Measurements from ENCODE around the gene EXOC4. TPM values are rescaled to one million over a fixed set of nuclear protein-coding genes. Genes with fewer than 3 reads are reported as not detected.

Gene EXOC4
- total RNA-seq, 1 experiment from 2014 or later, result 71.0 TPM

GRCh38 chr7:134089446-134089845 is 836.6 kb downstream of the EXOC4 start:
- TF ChIP-seq CTCF (IDR thresholded peaks at IDR 0.05), result no peak
- intact Hi-C loops (cut with micrococcal nuclease; ENCODE audit: unreplicated experiment) (no loop called here), in situ Hi-C loops (cut with HindIII; ENCODE audit: low pct_unique_long_range_greater_than_20kb, low sequenced_read_pairs) (no loop called here)
- no peaks in the 10 kb centered on the region for H3K27me3 ChIP-seq (ENCODE audit: control insufficient read depth, insufficient read depth, low read length)
- no peaks in the 10 kb centered on the region for H3K4me1 ChIP-seq (ENCODE audit: control insufficient read depth, insufficient read depth, low read length)
- H3K27ac ChIP-seq (ENCODE audit: low read length), result no peak overlapping the region
- ATAC-seq, result no peak
- H3K36me3 ChIP-seq (ENCODE audit: control insufficient read depth, insufficient read depth, low read length), result no peaks in the 10 kb centered on the region
- ChIA-PET POLR2A (no interaction called here), CTCF (no interaction called here)
- BruUV-seq (replicated peaks), result no TSS peak
- DNase-seq (ENCODE audit: low read depth, low spot score), result no peak
- H3K4me3 ChIP-seq (ENCODE audit: low read depth in 2 of 2, low read length in 2 of 2), result no peak overlapping the region
- H3K9me3 ChIP-seq (ENCODE audit: control insufficient read depth, insufficient read depth, low read depth, low read length), result peaks cover 28% of the 10 kb centered on the region

- ChIA-PET CTCF (no interaction called here), POLR2A (no interaction called here)
- DNase-seq (ENCODE audit: low read depth, low spot score), result no peak
- Histone ChIP-seq H3K4me1 (ENCODE audit: control insufficient read depth, insufficient read depth, low read length) (no peaks in the 10 kb centered on the region), H3K4me3 (ENCODE audit: low read depth in 2 of 2, low read length in 2 of 2) (no peak overlapping the region), H3K27me3 (ENCODE audit: control insufficient read depth, insufficient read depth, low read length) (no peaks in the 10 kb centered on the region), H3K9me3 (ENCODE audit: control insufficient read depth, insufficient read depth, low read depth, low read length) (peaks cover 6% of the 10 kb centered on the region; the same call in 1 of the 2 replicates), H3K36me3 (ENCODE audit: control insufficient read depth, insufficient read depth, low read length) (no peaks in the 10 kb centered on the region), H3K27ac (ENCODE audit: low read length) (no peak overlapping the region)
- TF ChIP-seq POLR2AphosphoS5 (IDR thresholded peaks at IDR 0.05; ENCODE audit: low read depth, low read length) (no peak), SIN3A (IDR thresholded peaks at IDR 0.05; ENCODE audit: borderline replicate concordance, insufficient read depth, low read depth, low read length) (no peak), REST (IDR thresholded peaks at IDR 0.05; ENCODE audit: insufficient read depth in 1 of 2, low read depth in 2 of 2, low read length in 1 of 2) (no peak), CTCF (IDR thresholded peaks at IDR 0.05) (no peak)
- intact Hi-C loops (cut with micrococcal nuclease; ENCODE audit: unreplicated experiment) (no loop called here), in situ Hi-C loops (cut with HindIII; ENCODE audit: low pct_unique_long_range_greater_than_20kb, low sequenced_read_pairs) (no loop called here)
- BruUV-seq (replicated peaks), result no TSS peak
- ATAC-seq, result no peak
Observed at GRCh38 chr7:134098072-134098471, 845.2 kb downstream of the EXOC4 start.

- no peaks in the 10 kb centered on the region for H3K36me3 ChIP-seq (ENCODE audit: control insufficient read depth, insufficient read depth, low read length)
- H3K27me3 ChIP-seq (ENCODE audit: control insufficient read depth, insufficient read depth, low read length), result no peaks in the 10 kb centered on the region
- H3K4me1 ChIP-seq (ENCODE audit: control insufficient read depth, insufficient read depth, low read length), result no peaks in the 10 kb centered on the region
- H3K27ac ChIP-seq (ENCODE audit: low read length), result no peak overlapping the region
- H3K9me3 ChIP-seq (ENCODE audit: control insufficient read depth, insufficient read depth, low read depth, low read length), result no peaks in the 10 kb centered on the region
- ATAC-seq (no peak), DNase-seq (ENCODE audit: low read depth, low spot score) (no peak)
- no peak overlapping the region for H3K4me3 ChIP-seq (ENCODE audit: low read depth in 2 of 2, low read length in 2 of 2)
- ChIA-PET CTCF (no interaction called here), POLR2A (no interaction called here)
- intact Hi-C loops (cut with micrococcal nuclease; ENCODE audit: unreplicated experiment), result no loop called here
- TF ChIP-seq POLR2AphosphoS5 (IDR thresholded peaks at IDR 0.05; ENCODE audit: low read depth, low read length) (no peak), TCF7L2 (IDR thresholded peaks at IDR 0.05; ENCODE audit: low read depth, low read length) (no peak)
- no TSS peak for BruUV-seq (replicated peaks)
- in situ Hi-C loops (cut with HindIII; ENCODE audit: low pct_unique_long_range_greater_than_20kb, low sequenced_read_pairs), result no loop called here
Observed at GRCh38 chr7:134101716-134102115, 848.8 kb downstream of the EXOC4 start.

Data from Panc1 (cell line).